HL-60 (cell line): ENCODE measurements around the gene TINAGL1.

Source experiments
- DNase-seq, 2 experiments: peaks; one replicate each; pipeline ENCODE4 v3.0.0-alpha.2; 2010 to 2020; ENCODE audit warnings: low read depth in 1 of 2, low spot score in 1 of 2
- H3K27ac ChIP-seq: fragments of 250-450 bp; sonication (Bioruptor Pico); replicated peaks from 2 replicates; pipeline ENCODE4 v1.5.1; 2020; ENCODE audit warnings: mild to moderate bottlenecking, moderate library complexity
- H3K27me3 ChIP-seq: fragments of 250-450 bp; sonication (Bioruptor Pico); 2 replicates; pipeline ENCODE4 v1.5.1; 2021; ENCODE audit warnings: mild to moderate bottlenecking, moderate library complexity; ENCODE audit not compliant: insufficient read depth, poor library complexity, severe bottlenecking
- H3K4me3 ChIP-seq: replicated peaks from 2 replicates; pipeline ENCODE4 v1.5.1; 2011; ENCODE audit warnings: mild to moderate bottlenecking, control low read depth, low read length; ENCODE audit not compliant: insufficient read depth
- GABPA ChIP-seq: IDR thresholded peaks from 2 replicates; pipeline ENCODE4 v1.6.1; 2012; ENCODE audit warnings: low read depth
- POLR2AphosphoS5 ChIP-seq: IDR thresholded peaks from 2 replicates; pipeline ENCODE4 v1.6.1; 2012; ENCODE audit warnings: low read depth
- SPI1 ChIP-seq: IDR thresholded peaks from 2 replicates; pipeline ENCODE4 v1.6.1; 2012; ENCODE audit warnings: low read depth, mild to moderate bottlenecking, borderline replicate concordance
- TF ChIP-seq, protein P1 (sequence below): IDR thresholded peaks from 2 replicates; pipeline ENCODE4 v1.6.1; 2012; ENCODE audit warnings: low read depth; ENCODE audit not compliant: insufficient replicate concordance
- TF ChIP-seq, protein P2 (sequence below): IDR thresholded peaks from one replicate; pipeline ENCODE4 v1.5.1; 2011; ENCODE audit warnings: low read length, control low read depth, inconsistent platforms; ENCODE audit not compliant: insufficient read depth

TINAGL1 gene

DNA sequence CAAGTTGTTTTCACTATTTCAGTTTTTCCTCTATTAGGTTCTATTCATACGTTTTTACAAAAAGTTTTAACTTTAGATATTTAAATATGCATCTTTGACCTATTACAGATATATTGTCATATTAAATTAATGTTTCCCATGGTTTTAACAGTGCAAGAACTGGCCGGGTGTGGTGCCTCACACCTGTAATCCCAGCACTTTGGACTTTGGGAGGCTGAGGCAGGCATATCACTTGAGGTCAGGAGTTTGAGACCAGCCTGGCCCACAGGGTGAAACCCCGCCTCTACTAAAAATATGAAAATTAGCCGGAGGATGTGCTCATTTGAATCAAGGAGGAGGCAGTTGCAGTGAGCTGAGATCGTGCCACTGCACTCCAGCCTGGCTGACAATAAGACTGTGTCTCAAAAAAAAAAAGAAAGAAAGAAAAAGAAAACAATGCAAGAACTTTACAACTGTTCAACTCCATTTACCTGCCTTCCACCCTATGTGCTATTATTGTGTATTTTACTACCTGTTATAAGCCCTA, 19.8 kb upstream of the TINAGL1 start:
- Histone ChIP-seq H3K4me3 (no peak overlapping the region), H3K27ac (no peak overlapping the region), H3K27me3 (no peaks in the 10 kb centered on the region)
- no peak for DNase-seq
- TF ChIP-seq POLR2AphosphoS5 (no peak), GABPA (no peak), SPI1 (no peak)
- TF ChIP-seq, protein P1, sequence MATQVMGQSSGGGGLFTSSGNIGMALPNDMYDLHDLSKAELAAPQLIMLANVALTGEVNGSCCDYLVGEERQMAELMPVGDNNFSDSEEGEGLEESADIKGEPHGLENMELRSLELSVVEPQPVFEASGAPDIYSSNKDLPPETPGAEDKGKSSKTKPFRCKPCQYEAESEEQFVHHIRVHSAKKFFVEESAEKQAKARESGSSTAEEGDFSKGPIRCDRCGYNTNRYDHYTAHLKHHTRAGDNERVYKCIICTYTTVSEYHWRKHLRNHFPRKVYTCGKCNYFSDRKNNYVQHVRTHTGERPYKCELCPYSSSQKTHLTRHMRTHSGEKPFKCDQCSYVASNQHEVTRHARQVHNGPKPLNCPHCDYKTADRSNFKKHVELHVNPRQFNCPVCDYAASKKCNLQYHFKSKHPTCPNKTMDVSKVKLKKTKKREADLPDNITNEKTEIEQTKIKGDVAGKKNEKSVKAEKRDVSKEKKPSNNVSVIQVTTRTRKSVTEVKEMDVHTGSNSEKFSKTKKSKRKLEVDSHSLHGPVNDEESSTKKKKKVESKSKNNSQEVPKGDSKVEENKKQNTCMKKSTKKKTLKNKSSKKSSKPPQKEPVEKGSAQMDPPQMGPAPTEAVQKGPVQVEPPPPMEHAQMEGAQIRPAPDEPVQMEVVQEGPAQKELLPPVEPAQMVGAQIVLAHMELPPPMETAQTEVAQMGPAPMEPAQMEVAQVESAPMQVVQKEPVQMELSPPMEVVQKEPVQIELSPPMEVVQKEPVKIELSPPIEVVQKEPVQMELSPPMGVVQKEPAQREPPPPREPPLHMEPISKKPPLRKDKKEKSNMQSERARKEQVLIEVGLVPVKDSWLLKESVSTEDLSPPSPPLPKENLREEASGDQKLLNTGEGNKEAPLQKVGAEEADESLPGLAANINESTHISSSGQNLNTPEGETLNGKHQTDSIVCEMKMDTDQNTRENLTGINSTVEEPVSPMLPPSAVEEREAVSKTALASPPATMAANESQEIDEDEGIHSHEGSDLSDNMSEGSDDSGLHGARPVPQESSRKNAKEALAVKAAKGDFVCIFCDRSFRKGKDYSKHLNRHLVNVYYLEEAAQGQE, result no peak
- TF ChIP-seq, protein P2, sequence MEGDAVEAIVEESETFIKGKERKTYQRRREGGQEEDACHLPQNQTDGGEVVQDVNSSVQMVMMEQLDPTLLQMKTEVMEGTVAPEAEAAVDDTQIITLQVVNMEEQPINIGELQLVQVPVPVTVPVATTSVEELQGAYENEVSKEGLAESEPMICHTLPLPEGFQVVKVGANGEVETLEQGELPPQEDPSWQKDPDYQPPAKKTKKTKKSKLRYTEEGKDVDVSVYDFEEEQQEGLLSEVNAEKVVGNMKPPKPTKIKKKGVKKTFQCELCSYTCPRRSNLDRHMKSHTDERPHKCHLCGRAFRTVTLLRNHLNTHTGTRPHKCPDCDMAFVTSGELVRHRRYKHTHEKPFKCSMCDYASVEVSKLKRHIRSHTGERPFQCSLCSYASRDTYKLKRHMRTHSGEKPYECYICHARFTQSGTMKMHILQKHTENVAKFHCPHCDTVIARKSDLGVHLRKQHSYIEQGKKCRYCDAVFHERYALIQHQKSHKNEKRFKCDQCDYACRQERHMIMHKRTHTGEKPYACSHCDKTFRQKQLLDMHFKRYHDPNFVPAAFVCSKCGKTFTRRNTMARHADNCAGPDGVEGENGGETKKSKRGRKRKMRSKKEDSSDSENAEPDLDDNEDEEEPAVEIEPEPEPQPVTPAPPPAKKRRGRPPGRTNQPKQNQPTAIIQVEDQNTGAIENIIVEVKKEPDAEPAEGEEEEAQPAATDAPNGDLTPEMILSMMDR, result no peak

DNA sequence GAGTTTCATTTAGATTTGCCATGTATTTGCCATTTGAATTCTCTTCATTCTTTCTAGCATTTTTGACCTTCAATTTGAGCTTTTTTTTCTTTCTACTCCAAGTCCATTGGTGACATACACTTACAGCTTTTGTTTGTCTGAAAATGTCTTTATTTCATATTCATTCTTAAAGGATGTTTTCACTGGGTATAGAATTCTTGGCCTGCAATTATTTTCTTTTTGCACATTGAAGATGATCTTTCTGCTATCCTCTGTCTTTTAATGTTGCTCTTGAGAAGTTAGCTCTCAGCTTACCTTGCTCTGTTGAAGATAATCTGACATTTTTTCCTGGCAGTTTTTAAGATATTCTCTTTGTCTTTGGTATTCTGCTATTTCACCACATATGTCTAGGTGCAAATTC, 16.6 kb upstream of the TINAGL1 start:
- H3K27me3 ChIP-seq, result no peaks in the 10 kb centered on the region
- no peak for TF ChIP-seq POLR2AphosphoS5
- TF ChIP-seq, protein P1, result no peak
- TF ChIP-seq, protein P2, result no peak
- no peak for TF ChIP-seq SPI1
- no peak for TF ChIP-seq GABPA
- no peak overlapping the region for H3K27ac ChIP-seq
- no peak overlapping the region for H3K4me3 ChIP-seq
- no peak for DNase-seq

DNA sequence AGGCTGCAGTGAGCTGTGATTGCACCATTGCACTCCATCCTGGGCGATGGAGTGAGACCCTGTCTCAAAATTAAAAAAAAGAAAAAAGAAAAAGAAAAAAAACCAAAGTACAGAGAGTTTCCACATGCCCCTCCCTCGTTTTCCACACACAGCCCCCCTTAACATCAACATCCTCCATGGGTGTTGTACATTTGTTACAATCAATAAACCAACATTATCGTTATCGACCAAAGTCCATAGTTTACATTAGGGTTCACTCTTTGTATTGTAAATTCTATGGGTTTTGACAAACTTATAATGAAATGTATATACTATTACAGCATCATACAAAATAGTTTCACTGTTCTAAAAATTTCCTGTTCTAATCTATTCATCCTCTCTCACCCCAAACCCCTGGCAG, 15.9 kb upstream of the TINAGL1 start:
- no peak overlapping the region for H3K27ac ChIP-seq
- DNase-seq, result no peak
- no peaks in the 10 kb centered on the region for H3K27me3 ChIP-seq
- H3K4me3 ChIP-seq, result no peak overlapping the region
- TF ChIP-seq, protein P2, result no peak
- TF ChIP-seq POLR2AphosphoS5 (no peak), GABPA (no peak), SPI1 (no peak)
- TF ChIP-seq, protein P1, result no peak
